Glutamatergic neuron (in vitro differentiated cells): ENCODE measurements around the gene DNAH7. TPM values are rescaled to one million over a fixed set of nuclear protein-coding genes. Genes with fewer than 3 reads are reported as not detected.

Experiments
- DNase-seq: peaks from one replicate; pipeline ENCODE4 v3.0.0; 2022
- H3K27ac Mint-ChIP-seq: one replicate; pipeline ENCODE4 v1.8.0; 2020; ENCODE audit warnings: mild to moderate bottlenecking, mixed read lengths, inconsistent platforms; ENCODE audit not compliant: unreplicated experiment
- H3K27me3 Mint-ChIP-seq: one replicate; pipeline ENCODE4 v1.8.0; 2020; ENCODE audit warnings: mild to moderate bottlenecking, moderate library complexity, mixed read lengths, inconsistent platforms; ENCODE audit not compliant: unreplicated experiment
- H3K36me3 Mint-ChIP-seq: one replicate; pipeline ENCODE4 v1.8.0; 2020; ENCODE audit warnings: mild to moderate bottlenecking, mixed read lengths, inconsistent platforms; ENCODE audit not compliant: unreplicated experiment
- H3K4me1 Mint-ChIP-seq: one replicate; pipeline ENCODE4 v1.8.0; 2020; ENCODE audit warnings: mild to moderate bottlenecking, low read depth, mixed read lengths, inconsistent platforms; ENCODE audit not compliant: unreplicated experiment
- H3K4me3 Mint-ChIP-seq: one replicate; pipeline ENCODE4 v1.8.0; 2020; ENCODE audit warnings: mild to moderate bottlenecking, mixed read lengths, inconsistent platforms; ENCODE audit not compliant: unreplicated experiment
- H3K9me3 Mint-ChIP-seq: one replicate; pipeline ENCODE4 v1.8.0; 2020; ENCODE audit warnings: mild to moderate bottlenecking, moderate library complexity, mixed read lengths, inconsistent platforms; ENCODE audit not compliant: unreplicated experiment
- CTCF ChIP-seq: fragments of 200-600 bp; sonication (generic); IDR thresholded peaks from one replicate; pipeline ENCODE4 v1.5.0; 2021; ENCODE audit not compliant: partially characterized antibody, unreplicated experiment
- total RNA-seq: library from RNA; stranded (reverse); fragmentation: NEBNext Ultra II Directional; extraction: Animal tissue kit (Norgen Biotek cat#: 25700); gene quantifications from one replicate; pipeline ENCODE4 v1.2.1, GENCODE V29; 2021; ENCODE audit not compliant: unreplicated experiment

DNAH7 gene
- total RNA-seq, 1 donor from 2014 or later = 0.56 TPM

GRCh38 chr2:196108604-196109003, 40.0 kb upstream of the DNAH7 start:
- Mint-ChIP-seq H3K9me3 (no peaks in the 10 kb centered on the region), H3K4me3 (no peak overlapping the region), H3K36me3 (no peaks in the 10 kb centered on the region), H3K27ac (no peak overlapping the region), H3K4me1 (peaks cover 1% of the 10 kb centered on the region), H3K27me3 (no peaks in the 10 kb centered on the region)
- no peak for TF ChIP-seq CTCF
- DNase-seq = no peak

- TF ChIP-seq CTCF = no peak
- H3K27ac Mint-ChIP-seq = no peak overlapping the region
- no peak for DNase-seq
- no peaks in the 10 kb centered on the region for H3K4me1 Mint-ChIP-seq
- no peaks in the 10 kb centered on the region for H3K27me3 Mint-ChIP-seq
- no peak overlapping the region for H3K4me3 Mint-ChIP-seq
- H3K9me3 Mint-ChIP-seq = no peaks in the 10 kb centered on the region
- H3K36me3 Mint-ChIP-seq = no peaks in the 10 kb centered on the region
These were observed 37.3 kb upstream of the DNAH7 start for GRCh38 chr2:196105951-196106350.

DNA sequence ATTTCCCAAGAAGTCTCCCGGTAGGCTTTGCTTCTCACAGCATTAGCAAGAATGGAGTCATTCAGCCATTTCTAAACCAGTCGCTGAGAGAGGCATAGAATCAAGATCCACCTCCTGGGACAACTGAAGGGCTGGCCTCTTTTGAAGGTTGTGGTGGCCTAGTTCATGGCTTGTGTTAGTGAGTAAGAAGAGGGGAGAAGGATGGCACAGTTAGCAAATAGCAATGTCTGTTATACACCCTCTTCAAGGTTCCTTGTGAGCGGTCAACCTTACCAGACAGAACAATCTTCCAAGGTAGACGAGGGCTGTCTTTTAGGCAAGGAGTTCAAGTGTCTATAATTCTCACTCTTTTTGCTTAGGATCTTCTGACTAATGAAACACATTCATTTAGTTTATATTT, 35.4 kb upstream of the DNAH7 start:
- H3K27me3 Mint-ChIP-seq = no peaks in the 10 kb centered on the region
- no peak overlapping the region for H3K27ac Mint-ChIP-seq
- H3K9me3 Mint-ChIP-seq = no peaks in the 10 kb centered on the region
- no peaks in the 10 kb centered on the region for H3K4me1 Mint-ChIP-seq
- no peak for TF ChIP-seq CTCF
- H3K4me3 Mint-ChIP-seq = no peak overlapping the region
- no peaks in the 10 kb centered on the region for H3K36me3 Mint-ChIP-seq
- no peak for DNase-seq

- H3K9me3 Mint-ChIP-seq = no peaks in the 10 kb centered on the region
- TF ChIP-seq CTCF = no peak
- no peak overlapping the region for H3K4me3 Mint-ChIP-seq
- no peak overlapping the region for H3K27ac Mint-ChIP-seq
- no peak for DNase-seq
- no peaks in the 10 kb centered on the region for H3K36me3 Mint-ChIP-seq
- no peaks in the 10 kb centered on the region for H3K27me3 Mint-ChIP-seq
- H3K4me1 Mint-ChIP-seq = no peaks in the 10 kb centered on the region
These were observed 35.0 kb upstream of the DNAH7 start for GRCh38 chr2:196103626-196104025.

- H3K27ac Mint-ChIP-seq = no peak overlapping the region
- no peaks in the 10 kb centered on the region for H3K36me3 Mint-ChIP-seq
- H3K27me3 Mint-ChIP-seq = no peaks in the 10 kb centered on the region
- no peak for TF ChIP-seq CTCF
- H3K9me3 Mint-ChIP-seq = no peaks in the 10 kb centered on the region
- no peak for DNase-seq
- H3K4me1 Mint-ChIP-seq = no peaks in the 10 kb centered on the region
- no peak overlapping the region for H3K4me3 Mint-ChIP-seq
These were observed 32.8 kb upstream of the DNAH7 start for GRCh38 chr2:196101325-196101991.
